Peyer's patch (tissue), 4 donors: ENCODE results near the gene HDAC4. TPM values are rescaled to one million over a fixed set of nuclear protein-coding genes. Genes with fewer than 3 reads are reported as not detected.

Source experiments
- DNase-seq, 3 donors: peaks; one replicate each; pipeline ENCODE4 v3.0.0-alpha.2; 2017 to 2019
- H3K27ac ChIP-seq, 4 donors: fragments of 200-600 bp; sonication (generic); one replicate each; pipeline ENCODE4 v1.5.1; 2016 to 2019
- H3K27me3 ChIP-seq, 2 donors: fragments of 200-600 bp; sonication (generic); one replicate each; pipeline ENCODE4 v1.5.1; 2019
- H3K36me3 ChIP-seq, 3 donors: fragments of 200-600 bp; sonication (generic); one replicate each; pipeline ENCODE4 v1.5.1; 2016 to 2019
- H3K4me1 ChIP-seq, 4 donors: fragments of 200-600 bp; sonication (generic); one replicate each; pipeline ENCODE4 v1.5.1; 2016 to 2019
- H3K4me3 ChIP-seq, 4 donors: fragments of 200-600 bp; sonication (generic); 1 replicate in 3 of 4; 2 replicates in 1 of 4; pipeline ENCODE4 v1.5.1; 2016 to 2019; ENCODE audit warnings: mild to moderate bottlenecking in 1 of 4
- H3K9me3 ChIP-seq, 4 donors: fragments of 200-600 bp; sonication (generic); one replicate each; pipeline ENCODE4 v1.5.1; 2016 to 2019; ENCODE audit warnings: mild to moderate bottlenecking in 1 of 4
- CTCF ChIP-seq, 6 experiments: fragments of 450-650 bp in 4 of 6; fragments of 200-600 bp in 2 of 6; sonication (generic) in 1 of 6; IDR thresholded peaks; one replicate each; pipeline ENCODE4 v1.5.1; 2017 to 2019; ENCODE audit warnings: antibody characterized with exemption in 6 of 6, mild to moderate bottlenecking in 3 of 6, moderate library complexity in 1 of 6
- POLR2A ChIP-seq, 2 donors: fragments of 450-650 bp; IDR thresholded peaks; one replicate each; pipeline ENCODE4 v1.5.1; 2017; ENCODE audit warnings: antibody characterized with exemption in 2 of 2, mild to moderate bottlenecking in 2 of 2, moderate library complexity in 2 of 2
- total RNA-seq, 4 donors: library from RNA; depleted of rRNA; stranded (reverse); fragments of >200 nt; gene quantifications; one replicate each; pipeline ENCODE4 v1.1.0, GENCODE V29; 2016

HDAC4 gene
- total RNA-seq, 4 donors from 2014 or later = 28.9 to 198 (median 102) TPM

GRCh38 chr2:239249048-239249447 is 151.8 kb downstream of the HDAC4 start:
- no peak overlapping the region for H3K4me3 ChIP-seq
- no peaks in the 10 kb centered on the region for H3K9me3 ChIP-seq
- peak overlapping the region in 3 of 4 donors; percentile 29 to 72 (median 53) for H3K27ac ChIP-seq
- no peaks in the 10 kb centered on the region for H3K36me3 ChIP-seq
- DNase-seq = peak in 1 of 3 donors; percentile 45
- no peaks in the 10 kb centered on the region for H3K27me3 ChIP-seq
- peaks cover 0 to 33% (median 5%) of the 10 kb centered on the region in 4 donors for H3K4me1 ChIP-seq
- TF ChIP-seq CTCF (IDR thresholded peaks at IDR 0.05) (no peak), POLR2A (IDR thresholded peaks at IDR 0.05) (no peak)

- peak overlapping the region in 1 of 4 donors; percentile 24 for H3K4me3 ChIP-seq
- no peaks in the 10 kb centered on the region for H3K36me3 ChIP-seq
- TF ChIP-seq CTCF (IDR thresholded peaks at IDR 0.05) (no peak), POLR2A (IDR thresholded peaks at IDR 0.05) (no peak)
- H3K27me3 ChIP-seq = no peaks in the 10 kb centered on the region
- H3K4me1 ChIP-seq = peaks cover 0 to 33% (median 4%) of the 10 kb centered on the region in 4 donors
- peak in 1 of 3 donors; percentile 49 for DNase-seq
- H3K27ac ChIP-seq = peak overlapping the region in 1 of 4 donors; percentile 48
- H3K9me3 ChIP-seq = no peaks in the 10 kb centered on the region
These were observed 153.2 kb downstream of the HDAC4 start for GRCh38 chr2:239247401-239248245.

- peak in 2 of 3 donors; percentile 66 to 72 for DNase-seq
- H3K4me3 ChIP-seq = peak overlapping the region in 2 of 4 donors; percentile 41 to 43
- H3K4me1 ChIP-seq = peaks cover 0 to 33% (median 2%) of the 10 kb centered on the region in 4 donors
- H3K9me3 ChIP-seq = no peaks in the 10 kb centered on the region
- no peaks in the 10 kb centered on the region for H3K27me3 ChIP-seq
- TF ChIP-seq CTCF (IDR thresholded peaks at IDR 0.05) (no peak), POLR2A (IDR thresholded peaks at IDR 0.05) (peak in 1 of 2 donors; percentile 29)
- peak overlapping the region in 3 of 4 donors; percentile 14 to 70 (median 48) for H3K27ac ChIP-seq
- no peaks in the 10 kb centered on the region for H3K36me3 ChIP-seq
These were observed 154.1 kb downstream of the HDAC4 start for GRCh38 chr2:239246723-239247122.

GRCh38 chr2:239245872-239246721 is 154.7 kb downstream of the HDAC4 start:
- H3K4me1 ChIP-seq = peaks cover 0 to 36% (median 2%) of the 10 kb centered on the region in 4 donors
- no peak for TF ChIP-seq POLR2A (IDR thresholded peaks at IDR 0.05)
- no peak for TF ChIP-seq CTCF (IDR thresholded peaks at IDR 0.05)
- H3K27me3 ChIP-seq = no peaks in the 10 kb centered on the region
- H3K36me3 ChIP-seq = no peaks in the 10 kb centered on the region
- no peaks in the 10 kb centered on the region for H3K9me3 ChIP-seq
- peak overlapping the region in 2 of 4 donors; percentile 41 to 43 for H3K4me3 ChIP-seq
- H3K27ac ChIP-seq = peak overlapping the region in 3 of 4 donors; percentile 14 to 70 (median 48)
- peak in 1 of 3 donors; percentile 66 for DNase-seq

GRCh38 chr2:239245107-239245506 is 155.7 kb downstream of the HDAC4 start:
- no peaks in the 10 kb centered on the region for H3K9me3 ChIP-seq
- TF ChIP-seq CTCF (IDR thresholded peaks at IDR 0.05) (no peak), POLR2A (IDR thresholded peaks at IDR 0.05) (no peak)

More at GRCh38 chr2:239245107-239245506, 155.7 kb downstream of the HDAC4 start:
- Histone ChIP-seq H3K27me3 (no peaks in the 10 kb centered on the region), H3K36me3 (no peaks in the 10 kb centered on the region), H3K4me3 (no peak overlapping the region), H3K4me1 (peaks cover 0 to 43% (median 4%) of the 10 kb centered on the region in 4 donors), H3K27ac (peak overlapping the region in 1 of 4 donors; percentile 70)
- no peak for DNase-seq
